PC-9 (cell line): Measurements from ENCODE around the gene AAK1. TPM values are rescaled to one million over a fixed set of nuclear protein-coding genes. Genes with fewer than 3 reads are reported as not detected.

Experiments
- BruUV-seq: library from RNA; stranded (reverse); fragments of 400-500 nt; replicated peaks from 2 replicates; lab custom pipeline; 2021; lab: Mats Ljungman, UMichigan
- CTCF ChIA-PET: fragments of 300-600 bp; sonication (Branson Sonifier 250); formaldehyde crosslinking; loops from one replicate; lab custom pipeline; 2022; ENCODE audit warnings: antibody characterized with exemption; lab: Charles Lee
- POLR2A ChIA-PET: fragments of 300-600 bp; sonication (Branson Sonifier 250); formaldehyde crosslinking; loops from one replicate; lab custom pipeline; 2022; ENCODE audit warnings: antibody characterized with exemption; ENCODE audit not compliant: unreplicated experiment; lab: Charles Lee
- DNase-seq, 2 experiments: peaks; one replicate each; pipeline versions ENCODE4 v3.0.0 to v3.0.0-alpha.2; 2015 to 2022; ENCODE audit warnings: mixed read lengths in 1 of 2
- H2AFZ ChIP-seq: fragments of 200-600 bp; sonication (generic); 2 replicates; pipeline ENCODE4 v1.8.1; 2017; ENCODE audit warnings: antibody characterized with exemption
- H3F3A ChIP-seq: fragments of 200-600 bp; sonication (generic); 2 replicates; pipeline ENCODE4 v1.8.1; 2017; ENCODE audit warnings: antibody characterized with exemption, mild to moderate bottlenecking, low read depth; ENCODE audit not compliant: insufficient read depth
- H3K27ac ChIP-seq: fragments of 200-600 bp; sonication (generic); 2 replicates; pipeline ENCODE4 v1.6.1; 2016; ENCODE audit warnings: mixed run types
- H3K27me3 ChIP-seq: fragments of 200-600 bp; sonication (generic); 2 replicates; pipeline ENCODE4 v1.6.1; 2016; ENCODE audit warnings: low read depth, mixed run types; ENCODE audit not compliant: insufficient read depth
- H3K36me3 ChIP-seq: fragments of 200-600 bp; sonication (generic); 2 replicates; pipeline ENCODE4 v1.6.1; 2016; ENCODE audit warnings: low read depth, mixed run types
- H3K4me1 ChIP-seq: fragments of 200-600 bp; sonication (generic); replicated peaks from 2 replicates; pipeline ENCODE4 v1.6.1; 2016; ENCODE audit warnings: mixed run types; ENCODE audit not compliant: insufficient read depth
- H3K4me2 ChIP-seq: fragments of 200-600 bp; sonication (generic); 2 replicates; pipeline ENCODE4 v1.6.1; 2017; ENCODE audit warnings: mixed run types
- H3K4me3 ChIP-seq: fragments of 200-600 bp; sonication (generic); 2 replicates; pipeline ENCODE4 v1.6.1; 2016; ENCODE audit warnings: mixed run types
- H3K79me2 ChIP-seq: fragments of 200-600 bp; sonication (generic); 2 replicates; pipeline ENCODE4 v1.6.1; 2017; ENCODE audit warnings: low read depth, mixed run types
- H3K9me2 ChIP-seq: fragments of 200-600 bp; sonication (generic); 2 replicates; pipeline ENCODE4 v1.8.1; 2017; ENCODE audit warnings: mild to moderate bottlenecking; ENCODE audit not compliant: insufficient read depth
- H3K9me3 ChIP-seq: fragments of 200-600 bp; sonication (generic); 2 replicates; pipeline ENCODE4 v1.8.1; 2016; ENCODE audit warnings: low read depth; ENCODE audit not compliant: insufficient read depth
- H4K20me1 ChIP-seq: fragments of 200-600 bp; sonication (generic); 2 replicates; pipeline ENCODE4 v1.8.1; 2017; ENCODE audit not compliant: insufficient read depth
- CTCF ChIP-seq: fragments of 200-600 bp; sonication (generic); conservative IDR thresholded peaks from 2 replicates; pipeline ENCODE4 v1.6.1; 2017; ENCODE audit warnings: mixed run types, antibody characterized with exemption, mild to moderate bottlenecking, moderate library complexity
- EZH2 ChIP-seq: fragments of 200-600 bp; sonication (generic); IDR thresholded peaks from 2 replicates; pipeline ENCODE4 v1.8.0; 2017; ENCODE audit warnings: antibody characterized with exemption, low read depth
- intact Hi-C: fragments of 100-400 bp; cut with micrococcal nuclease; formaldehyde crosslinking; loops from one replicate; pipeline ENCODE4 v1.10.0; 2022; ENCODE audit not compliant: unreplicated experiment
- total RNA-seq: library from RNA; stranded (reverse); gene quantifications from 2 replicates; pipeline ENCODE4 v1.2.3, GENCODE V29; 2021

Gene AAK1
- total RNA-seq, 1 experiment from 2014 or later, result 66.6 TPM

- ChIA-PET POLR2A (no interaction called here), CTCF (interaction anchor here (0.6 kb wide), 1 partner anchor 69 kb away, joined by 4 read pairs; no protein-coding TSS in a partner anchor)
- no peaks in the 10 kb centered on the region; the same call in 1 of the 2 replicates for H4K20me1 ChIP-seq
- no peak for DNase-seq
- H3K4me2 ChIP-seq, result no peak overlapping the region
- no peak overlapping the region for H3K27ac ChIP-seq
- H3K4me3 ChIP-seq, result no peak overlapping the region
- no peaks in the 10 kb centered on the region for H3K36me3 ChIP-seq
- no TSS peak for BruUV-seq
- TF ChIP-seq EZH2, result no peak
- TF ChIP-seq CTCF, result no peak
- H3K4me1 ChIP-seq, result peaks cover 23% of the 10 kb centered on the region
- H3F3A ChIP-seq, result peaks cover 7% of the 10 kb centered on the region; the same call in 1 of the 2 replicates
- no peaks in the 10 kb centered on the region for H3K9me3 ChIP-seq
- H2AFZ ChIP-seq, result no peak overlapping the region
- peaks cover 83% of the 10 kb centered on the region for H3K79me2 ChIP-seq
- H3K9me2 ChIP-seq, result no peaks in the 10 kb centered on the region
- intact Hi-C loops, result no loop called here
- H3K27me3 ChIP-seq, result no peaks in the 10 kb centered on the region
Observed at GRCh38 chr2:69585855-69586555, 57.5 kb downstream of the AAK1 start.

DNA sequence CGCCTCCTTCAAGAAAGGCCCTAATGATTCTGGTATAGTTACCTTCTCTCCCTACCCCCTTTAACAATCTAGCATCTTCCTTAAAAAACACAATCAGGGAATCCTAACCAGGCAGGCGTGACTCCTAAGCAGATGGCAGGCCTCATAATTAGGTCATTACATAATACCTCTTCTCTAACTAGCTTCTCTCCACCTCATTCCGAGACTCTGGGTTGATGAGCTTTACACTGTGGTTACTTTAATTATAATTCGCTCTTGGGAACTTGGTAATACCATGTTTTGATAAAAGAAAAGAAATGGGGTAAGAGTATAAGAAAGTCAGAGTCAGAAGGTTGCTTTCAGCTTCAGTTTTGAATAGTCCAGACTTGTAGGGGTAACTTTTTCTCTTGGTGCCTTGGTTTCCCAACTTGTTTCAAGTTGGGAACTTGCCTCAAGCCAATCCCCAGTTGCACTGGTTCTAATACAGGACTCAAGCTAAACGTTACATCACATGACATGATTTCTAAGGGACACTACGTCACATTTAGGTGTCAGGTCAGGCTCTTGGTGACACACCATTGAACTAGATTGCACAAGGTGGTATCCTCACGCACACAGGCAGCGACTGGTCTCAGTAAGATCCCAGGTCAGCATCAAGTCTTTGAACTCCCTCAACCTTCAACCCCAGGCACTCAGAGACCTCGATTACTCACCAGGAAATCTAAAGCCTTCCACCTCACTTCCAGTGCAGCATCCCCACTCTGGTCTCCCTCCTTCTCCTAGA, 59.2 kb downstream of the AAK1 start:
- intact Hi-C loops, result no loop called here
- Histone ChIP-seq H3K9me2 (no peaks in the 10 kb centered on the region), H3K36me3 (no peaks in the 10 kb centered on the region), H3K79me2 (peaks cover 82% of the 10 kb centered on the region), H2AFZ (no peak overlapping the region), H3K27ac (no peak overlapping the region), H3F3A (peaks cover 7% of the 10 kb centered on the region; the same call in 1 of the 2 replicates), H4K20me1 (no peaks in the 10 kb centered on the region), H3K4me2 (no peak overlapping the region), H3K4me3 (no peak overlapping the region), H3K27me3 (no peaks in the 10 kb centered on the region), H3K9me3 (no peaks in the 10 kb centered on the region), H3K4me1 (peaks cover 23% of the 10 kb centered on the region)
- no peak for DNase-seq
- BruUV-seq, result no TSS peak
- CTCF ChIA-PET, result interaction anchor here (0.6 kb wide), 1 partner anchor 207 kb away, joined by 3 read pairs; no protein-coding TSS in a partner anchor
- POLR2A ChIA-PET, result no interaction called here
- TF ChIP-seq EZH2, result no peak
- TF ChIP-seq CTCF, result no peak

- BruUV-seq, result no TSS peak
- H3K79me2 ChIP-seq, result peaks cover 85% of the 10 kb centered on the region
- no peaks in the 10 kb centered on the region for H3K36me3 ChIP-seq
- H3K9me3 ChIP-seq, result no peaks in the 10 kb centered on the region
- H3K4me2 ChIP-seq, result 0 out of 2 replicates have a peak overlapping the region, but pooled peaks have one; percentile 42
- no peak overlapping the region for H3K4me3 ChIP-seq
- H2AFZ ChIP-seq, result no peak overlapping the region
- peaks cover 7% of the 10 kb centered on the region; the same call in 1 of the 2 replicates for H3F3A ChIP-seq
- no peaks in the 10 kb centered on the region for H3K9me2 ChIP-seq
- H3K4me1 ChIP-seq, result peaks cover 23% of the 10 kb centered on the region
- TF ChIP-seq CTCF, result no peak
- no peak for TF ChIP-seq EZH2
- intact Hi-C loops, result no loop called here
- peak overlapping the region; percentile 62 for H3K27ac ChIP-seq
- POLR2A ChIA-PET, result interaction anchor here (0.6 kb wide), 1 partner anchor 100 kb away, joined by 7 read pairs; no protein-coding TSS in a partner anchor
- no peaks in the 10 kb centered on the region for H4K20me1 ChIP-seq
- DNase-seq, result no peak
- H3K27me3 ChIP-seq, result no peaks in the 10 kb centered on the region
- CTCF ChIA-PET, result interaction anchor here (0.6 to 1.2 kb wide), 2 partner anchors 17 to 208 kb away, joined by 3 to 4 read pairs; no protein-coding TSS in a partner anchor
Observed at GRCh38 chr2:69583321-69583833, 60.2 kb downstream of the AAK1 start.
